Hepatocyte (in vitro differentiated cells): ENCODE data around the gene KLK1.

Source experiments
- CTCF ChIP-seq: fragments of 200-600 bp; sonication (generic); IDR thresholded peaks from 2 replicates; pipeline ENCODE4 v1.5.1; 2016; ENCODE audit warnings: antibody characterized with exemption, mild to moderate bottlenecking; ENCODE audit not compliant: poor library complexity
- EZH2 ChIP-seq: fragments of 200-600 bp; sonication (generic); IDR thresholded peaks from 2 replicates; pipeline ENCODE4 v1.6.1; 2016; ENCODE audit warnings: antibody characterized with exemption, mild to moderate bottlenecking, borderline replicate concordance
- EZH2phosphoT487 ChIP-seq: fragments of 200-600 bp; sonication (generic); IDR thresholded peaks from one replicate; pipeline ENCODE4 v1.6.1; 2018; ENCODE audit warnings: antibody characterized with exemption, mild to moderate bottlenecking, low read depth, moderate library complexity; ENCODE audit not compliant: unreplicated experiment, severe bottlenecking

GRCh38 chr19:50812474-50812873, 11.1 kb downstream of the KLK1 start:
- TF ChIP-seq CTCF (no peak), EZH2phosphoT487 (no peak), EZH2 (no peak)
